RWPE2 (cell line): ENCODE measurements around the gene TSPAN32.

Source experiments
- ATAC-seq: fragments of 200-7000 bp; cut with Tn5 transposase; 3 replicates; pipeline ENCODE4 v1.9.1; 2021; ENCODE audit warnings: low read depth
- DNase-seq: peaks from one replicate; pipeline ENCODE4 v3.0.0-alpha.2; 2020; ENCODE audit warnings: low spot score
- H3K27ac ChIP-seq: fragments of 450-650 bp; 2 replicates; pipeline ENCODE4 v1.5.1; 2017; ENCODE audit warnings: mild to moderate bottlenecking; ENCODE audit not compliant: poor library complexity, severe bottlenecking
- H3K27me3 ChIP-seq: fragments of 250-450 bp; sonication (Bioruptor Pico); 2 replicates; pipeline ENCODE4 v1.5.1; 2021; ENCODE audit warnings: mild to moderate bottlenecking, moderate library complexity; ENCODE audit not compliant: insufficient read depth, poor library complexity, severe bottlenecking
- H3K36me3 ChIP-seq: fragments of 250-450 bp; sonication (Bioruptor Pico); 2 replicates; pipeline ENCODE4 v1.5.1; 2020; ENCODE audit warnings: low read depth, mild to moderate bottlenecking, moderate library complexity
- H3K4me1 ChIP-seq: fragments of 250-450 bp; sonication (Bioruptor Pico); 2 replicates; pipeline ENCODE4 v1.5.1; 2021; ENCODE audit warnings: mild to moderate bottlenecking, moderate library complexity; ENCODE audit not compliant: insufficient read depth, poor library complexity, severe bottlenecking
- H3K4me3 ChIP-seq: fragments of 250-450 bp; sonication (Bioruptor Pico); 2 replicates; pipeline ENCODE4 v1.5.1; 2021; ENCODE audit warnings: mild to moderate bottlenecking, moderate library complexity; ENCODE audit not compliant: severe bottlenecking
- H3K9me3 ChIP-seq: fragments of 250-450 bp; sonication (Bioruptor Pico); 2 replicates; pipeline ENCODE4 v1.5.1; 2021; ENCODE audit warnings: mild to moderate bottlenecking, moderate library complexity; ENCODE audit not compliant: severe bottlenecking
- CTCF ChIP-seq: fragments of 450-650 bp; IDR thresholded peaks from one replicate; pipeline ENCODE4 v1.5.1; 2017; ENCODE audit warnings: mild to moderate bottlenecking, moderate library complexity; ENCODE audit not compliant: poor library complexity, severe bottlenecking

Gene TSPAN32

GRCh38 chr11:2267306-2267850 lies 34.4 kb upstream of the TSPAN32 start:
- DNase-seq (peak; percentile 55), ATAC-seq (no peak)
- H3K27me3 ChIP-seq: peaks cover 23% of the 10 kb centered on the region
- H3K4me1 ChIP-seq: no peaks in the 10 kb centered on the region
- H3K4me3 ChIP-seq: no peak overlapping the region
- H3K9me3 ChIP-seq: no peaks in the 10 kb centered on the region
- TF ChIP-seq CTCF: no peak
- H3K36me3 ChIP-seq: no peaks in the 10 kb centered on the region
- no peak overlapping the region for H3K27ac ChIP-seq

GRCh38 chr11:2267851-2268728 lies 33.7 kb upstream of the TSPAN32 start:
- ATAC-seq (no peak), DNase-seq (peak; percentile 45)
- Histone ChIP-seq H3K27ac (no peak overlapping the region), H3K27me3 (peaks cover 24% of the 10 kb centered on the region), H3K9me3 (no peaks in the 10 kb centered on the region), H3K4me3 (no peak overlapping the region), H3K36me3 (no peaks in the 10 kb centered on the region), H3K4me1 (no peaks in the 10 kb centered on the region)
- no peak for TF ChIP-seq CTCF

GRCh38 chr11:2268729-2269600 lies 32.8 kb upstream of the TSPAN32 start:
- DNase-seq (peak; percentile 74), ATAC-seq (peak; percentile 52)
- Histone ChIP-seq H3K27me3 (peaks cover 24% of the 10 kb centered on the region), H3K9me3 (no peaks in the 10 kb centered on the region), H3K36me3 (no peaks in the 10 kb centered on the region), H3K4me1 (no peaks in the 10 kb centered on the region), H3K4me3 (peak overlapping the region; percentile 42), H3K27ac (peak overlapping the region; percentile 26)
- TF ChIP-seq CTCF: no peak

DNA sequence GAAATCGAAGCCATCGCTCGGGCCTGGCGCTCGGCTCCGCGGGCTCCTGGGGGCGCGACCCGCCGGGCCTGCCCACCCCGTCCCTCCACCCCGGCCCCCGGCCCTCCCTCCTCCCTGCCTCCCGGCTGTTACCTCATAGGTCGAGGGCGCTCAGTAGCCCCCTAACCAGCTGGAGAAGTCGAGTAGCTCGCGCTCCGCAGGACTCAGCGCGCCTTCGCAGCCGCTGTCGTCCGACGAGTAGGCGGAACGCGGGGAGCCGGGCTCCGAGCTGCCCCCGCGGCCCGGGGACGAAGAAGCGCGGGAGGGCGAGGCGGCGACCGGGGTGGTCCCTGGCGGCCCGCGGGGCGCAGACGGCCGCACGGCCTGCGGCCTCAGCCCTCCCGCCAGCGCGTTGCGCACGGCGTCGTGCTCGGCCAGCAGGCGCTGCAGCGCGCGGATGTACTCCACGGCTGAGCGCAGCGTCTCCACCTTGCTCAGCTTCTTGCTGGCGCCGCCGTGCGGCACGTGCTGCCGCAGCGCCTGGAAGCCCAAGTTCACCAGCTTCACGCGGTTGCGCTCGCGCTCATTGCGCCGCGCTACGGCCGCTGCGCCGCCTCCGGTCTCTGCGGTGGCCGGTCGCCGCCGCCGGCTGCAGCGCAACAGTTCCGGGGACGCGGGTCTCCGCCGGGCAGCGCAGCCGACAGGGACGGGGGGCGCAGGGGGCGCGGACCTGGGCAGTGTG lies 32.1 kb upstream of the TSPAN32 start:
- Histone ChIP-seq H3K27me3 (peaks cover 24% of the 10 kb centered on the region), H3K4me1 (no peaks in the 10 kb centered on the region), H3K36me3 (no peaks in the 10 kb centered on the region), H3K4me3 (peak overlapping the region; percentile 42), H3K27ac (peak overlapping the region; percentile 26), H3K9me3 (no peaks in the 10 kb centered on the region)
- peak; percentile 49 for DNase-seq
- peak; percentile 45 for TF ChIP-seq CTCF
- ATAC-seq: peak; percentile 43
